H54 (cell line): ENCODE results near the gene CDK11A.
"Not testable (repeated sequence)": the region's sequence is repeated elsewhere in the genome, so short reads cannot be mapped to it uniquely, and the experiment has no call there.

Experiments
- DNase-seq: peaks from one replicate; pipeline ENCODE4 v3.0.0; 2011; ENCODE audit warnings: low spot score, mixed read lengths; ENCODE audit not compliant: insufficient read length
- FAIRE-seq: peaks from 3 replicates; lab custom pipeline; 2011; peaks lifted over from hg19 to GRCh38; lab: Jason Lieb, UNC
- POLR2A ChIP-seq: IDR thresholded peaks from 2 replicates; pipeline ENCODE4 v1.6.1; 2011; ENCODE audit warnings: low read depth, mild to moderate bottlenecking, low read length

Gene CDK11A

GRCh38 chr1:1758692-1759455 is 34.7 kb upstream of the CDK11A start:
- FAIRE-seq (no peak), DNase-seq (no peak)
- TF ChIP-seq POLR2A, result no peak

DNA sequence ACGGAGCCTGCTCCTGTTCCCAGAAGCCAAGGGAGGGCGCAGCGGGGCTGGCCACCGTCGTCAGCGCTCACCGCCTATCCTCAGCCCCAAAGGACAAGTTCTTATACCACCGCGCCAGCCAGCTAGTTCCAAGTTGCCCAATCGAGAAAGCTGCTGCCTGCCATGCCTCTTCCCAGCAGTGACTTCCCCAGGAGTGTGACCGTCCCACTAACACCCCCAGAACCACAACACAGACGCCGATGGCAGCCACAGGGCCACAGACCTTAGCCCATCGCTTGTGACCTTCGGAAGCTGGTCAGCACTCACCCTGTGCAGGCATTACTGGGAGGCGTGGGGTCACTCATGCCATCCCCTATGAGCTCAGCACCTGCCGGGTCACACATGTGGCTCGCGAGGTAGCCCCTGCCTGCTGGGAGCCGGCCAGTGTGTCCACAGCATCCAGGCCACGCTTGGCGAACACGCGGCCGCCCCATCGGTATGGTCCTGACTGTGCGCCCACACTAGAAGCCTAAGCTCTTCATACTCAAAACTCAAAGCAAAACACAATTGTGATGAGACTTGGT is 34.0 kb upstream of the CDK11A start:
- TF ChIP-seq POLR2A, result no peak
- DNase-seq, result no peak
- no peak for FAIRE-seq

DNA sequence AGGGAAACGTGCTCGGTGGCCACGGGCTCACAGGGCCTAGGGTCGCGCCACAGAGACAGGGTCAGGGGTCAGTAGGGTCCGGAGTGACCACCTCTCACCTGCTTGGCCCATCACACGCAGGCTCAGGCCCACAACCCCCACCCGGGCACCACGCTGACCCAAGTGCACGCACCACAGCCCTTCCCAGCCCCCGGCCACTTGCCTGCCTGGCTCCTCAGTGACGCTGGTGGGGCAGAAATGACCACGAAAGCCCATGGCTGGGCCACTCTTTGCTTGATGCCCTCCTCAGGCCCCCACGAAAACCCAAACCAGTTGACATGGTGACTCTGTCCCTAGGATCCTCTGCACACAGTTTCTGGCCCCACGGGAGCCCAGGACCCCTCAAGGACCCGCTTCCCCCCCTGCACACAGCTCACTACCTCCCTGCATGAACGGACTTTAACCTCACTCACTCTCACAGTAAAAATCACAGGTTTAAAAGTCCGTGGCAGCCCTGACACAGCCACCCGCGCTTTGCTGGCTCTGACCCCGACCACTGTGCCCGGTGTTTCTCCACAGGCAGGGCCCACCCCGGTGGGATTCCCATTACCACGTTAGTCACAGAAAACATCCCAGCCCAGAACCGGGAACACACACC is 33.4 kb upstream of the CDK11A start:
- TF ChIP-seq POLR2A, result no peak
- FAIRE-seq (no peak), DNase-seq (no peak)

DNA sequence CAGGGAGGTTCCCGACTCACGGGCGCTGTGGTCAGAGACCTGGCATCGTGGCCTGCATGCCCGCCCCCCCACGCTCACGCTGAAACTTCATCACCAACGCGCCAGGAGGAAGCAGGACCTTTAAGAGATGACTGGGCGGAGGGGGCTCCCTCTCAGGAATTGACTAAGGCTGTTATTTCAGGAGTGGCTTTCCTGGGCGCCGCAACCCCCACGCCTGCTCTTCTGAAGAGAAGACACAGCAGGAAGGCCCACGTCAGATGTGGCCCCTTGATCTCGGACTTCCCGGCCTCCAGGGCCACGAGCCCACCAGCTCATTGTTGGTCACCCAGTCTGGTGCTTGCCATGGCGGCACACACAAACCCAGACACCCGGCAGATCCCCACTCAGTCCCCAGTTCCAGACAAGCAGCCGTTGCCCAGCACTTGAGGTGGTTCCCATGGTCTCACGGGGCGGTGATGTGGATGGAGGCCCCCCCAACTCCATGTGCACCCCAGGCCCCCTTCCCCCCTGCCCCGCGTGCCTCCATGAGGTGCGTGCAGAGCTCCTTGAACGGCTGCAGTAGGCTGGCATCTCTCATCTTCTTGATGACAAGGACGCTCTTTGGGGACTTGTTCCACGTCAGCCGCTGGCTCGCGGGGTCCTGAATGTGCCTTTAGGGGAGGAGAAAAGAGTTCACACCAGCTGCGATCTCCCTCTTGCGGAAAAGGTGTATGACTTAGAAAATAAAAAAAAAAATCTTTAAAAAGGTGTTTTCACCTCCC is 32.7 kb upstream of the CDK11A start:
- FAIRE-seq (no peak), DNase-seq (no peak)
- no peak for TF ChIP-seq POLR2A

DNA sequence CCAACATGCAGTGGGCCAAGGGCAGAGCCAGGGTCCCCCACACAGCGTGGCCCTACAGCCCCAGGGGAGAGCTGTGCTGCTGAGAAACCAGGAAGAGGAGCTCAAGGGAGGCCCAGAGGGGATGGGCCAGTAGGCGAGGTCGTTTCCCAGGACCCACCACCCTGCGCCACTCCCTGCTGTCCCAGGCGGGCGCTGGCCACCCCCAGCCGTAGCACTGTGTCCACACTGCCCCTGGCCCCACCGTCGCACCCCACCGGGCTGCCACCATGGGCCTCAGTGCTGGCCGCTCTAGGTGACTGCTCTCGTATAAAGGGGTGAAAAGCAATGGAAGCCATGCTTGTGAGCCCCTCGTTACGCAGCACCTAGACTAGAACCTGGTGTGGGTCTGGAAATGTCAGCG is 31.7 kb upstream of the CDK11A start:
- no peak for FAIRE-seq
- DNase-seq, result no peak
- TF ChIP-seq POLR2A, result no peak

- no peak for FAIRE-seq
- TF ChIP-seq POLR2A, result no peak
Measured at GRCh38 chr1:1755426-1755825, 31.3 kb upstream of the CDK11A start.

GRCh38 chr1:1754051-1754815 is 30.1 kb upstream of the CDK11A start:
- TF ChIP-seq POLR2A, result no peak
- no peak for FAIRE-seq
- no peak for DNase-seq

More at GRCh38 chr1:1755426-1755825, 31.3 kb upstream of the CDK11A start:
- DNase-seq, result no peak

DNA sequence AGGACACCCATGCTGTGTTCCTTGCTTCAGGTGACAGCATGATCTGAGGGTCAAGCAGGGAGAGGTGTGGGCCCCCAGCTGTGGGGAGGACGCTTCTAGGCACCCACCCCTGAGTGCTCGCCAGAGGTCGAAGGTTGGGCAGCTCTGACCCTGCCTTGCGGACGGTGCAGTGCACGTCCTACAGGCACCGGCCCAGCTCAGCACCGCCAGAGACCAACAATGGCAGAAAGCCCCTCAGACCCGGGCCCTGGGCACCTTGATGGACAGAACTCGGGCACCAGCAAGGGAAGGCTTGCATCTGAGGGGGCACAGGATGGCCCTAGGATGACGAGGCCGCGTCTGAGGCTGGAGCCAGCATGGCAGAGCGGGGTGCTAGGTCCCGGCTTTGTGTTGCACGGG is 29.4 kb upstream of the CDK11A start:
- FAIRE-seq (no peak), DNase-seq (no peak)
- no peak for TF ChIP-seq POLR2A

DNA sequence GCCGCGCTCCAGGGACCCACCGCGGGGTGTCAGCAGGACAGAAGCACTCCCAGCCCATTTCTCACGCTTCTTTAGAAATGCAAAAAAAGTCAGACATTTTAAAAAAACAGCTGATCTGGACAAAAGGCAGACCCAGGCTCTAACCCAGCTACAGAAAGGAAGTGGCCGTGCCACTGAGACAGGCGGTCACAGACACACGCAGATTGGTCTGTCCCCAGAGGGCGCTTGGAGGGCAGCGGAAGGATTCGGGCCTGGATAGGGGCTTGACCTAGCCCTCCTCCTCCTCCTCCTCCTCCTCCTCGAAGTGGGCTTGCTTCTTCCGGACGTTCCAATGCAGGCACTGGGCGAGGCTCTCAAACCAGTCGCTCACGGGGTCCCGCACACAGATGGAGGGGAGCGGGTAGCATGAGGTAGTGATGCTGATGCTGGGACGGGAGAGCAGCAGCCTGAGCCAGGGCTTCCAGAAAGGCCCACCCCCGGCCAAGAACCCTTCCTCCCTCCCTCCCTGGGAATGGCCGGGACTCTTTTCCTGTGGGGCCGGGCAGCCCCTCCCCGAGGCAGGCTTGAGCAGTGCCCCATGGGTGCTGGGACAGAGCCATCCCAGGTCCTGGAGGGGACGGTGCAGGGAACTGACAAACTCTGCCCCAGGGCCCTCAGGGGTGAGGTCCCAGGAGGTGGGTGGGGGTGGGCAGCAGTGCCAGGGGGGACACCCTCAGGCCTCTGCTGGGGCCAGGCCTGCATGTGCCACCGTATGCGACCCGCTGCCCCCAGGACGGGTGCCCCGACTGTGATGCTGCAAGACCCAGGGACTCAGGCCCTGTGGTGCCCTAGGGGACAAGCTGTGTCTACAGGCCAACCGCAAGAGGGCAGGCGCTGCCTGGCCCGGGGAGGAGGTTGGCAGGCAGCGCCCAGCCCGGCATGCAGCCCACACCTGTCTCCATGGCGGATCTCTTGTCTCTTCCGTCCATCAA is 28.8 kb upstream of the CDK11A start:
- FAIRE-seq (no peak), DNase-seq (no peak)
- no peak for TF ChIP-seq POLR2A

GRCh38 chr1:1752190-1752589 is 28.0 kb upstream of the CDK11A start:
- no peak for FAIRE-seq
- no peak for TF ChIP-seq POLR2A
- no peak for DNase-seq

DNA sequence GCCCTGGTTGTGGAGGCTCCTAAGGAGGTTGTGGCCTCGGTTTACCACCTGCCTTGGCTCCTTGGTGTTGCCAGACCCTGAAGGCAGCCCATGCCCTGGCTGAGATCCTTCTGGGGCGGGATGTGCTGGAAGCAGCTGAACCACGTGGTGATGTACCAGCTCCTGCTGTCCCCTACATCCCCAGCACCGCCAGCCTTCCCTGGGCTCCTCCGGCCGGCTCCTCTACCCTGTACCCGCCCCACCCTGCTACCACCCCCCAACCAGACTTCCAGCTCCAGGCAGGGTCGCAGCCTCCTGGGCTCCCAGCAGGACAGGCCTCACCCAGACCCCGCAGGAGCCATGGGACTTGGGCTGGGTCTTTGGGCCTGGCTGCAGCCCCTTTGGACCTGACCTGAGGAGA is 25.8 kb upstream of the CDK11A start:
- not testable (repeated sequence) for FAIRE-seq, DNase-seq

DNA sequence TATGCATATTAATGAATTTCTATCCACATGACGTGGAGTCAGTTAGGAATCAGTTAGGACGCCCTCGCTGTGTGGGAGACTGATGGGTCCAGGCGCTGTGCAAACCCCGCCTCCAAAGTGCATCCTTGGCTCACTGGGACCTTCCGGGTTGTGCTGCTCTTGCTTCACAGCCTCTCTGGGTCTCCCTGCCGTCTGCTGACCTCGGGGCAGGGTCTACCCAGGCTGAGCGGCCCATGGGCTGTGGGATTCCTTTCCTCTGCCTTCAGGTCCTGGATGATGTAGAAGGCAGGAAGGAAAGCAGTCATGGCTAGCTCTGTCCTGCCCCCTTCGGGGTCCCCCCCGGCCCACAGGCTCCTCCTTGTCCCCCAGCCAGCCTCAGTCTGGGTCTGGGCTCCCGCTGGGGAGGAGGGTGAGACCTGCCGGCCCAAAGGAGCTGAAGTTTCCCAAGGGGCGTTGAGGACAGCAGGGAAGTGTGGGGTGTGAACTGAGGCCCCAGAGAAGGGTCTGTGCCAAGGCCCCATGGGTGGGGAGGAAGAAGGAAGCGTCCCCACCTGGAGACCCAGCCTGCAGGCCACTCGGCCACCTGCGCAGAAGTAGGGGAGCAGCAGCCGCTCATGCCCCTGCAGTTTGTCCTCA is 24.6 kb upstream of the CDK11A start:
- FAIRE-seq (no peak), DNase-seq (no peak)
- TF ChIP-seq POLR2A, result no peak

DNA sequence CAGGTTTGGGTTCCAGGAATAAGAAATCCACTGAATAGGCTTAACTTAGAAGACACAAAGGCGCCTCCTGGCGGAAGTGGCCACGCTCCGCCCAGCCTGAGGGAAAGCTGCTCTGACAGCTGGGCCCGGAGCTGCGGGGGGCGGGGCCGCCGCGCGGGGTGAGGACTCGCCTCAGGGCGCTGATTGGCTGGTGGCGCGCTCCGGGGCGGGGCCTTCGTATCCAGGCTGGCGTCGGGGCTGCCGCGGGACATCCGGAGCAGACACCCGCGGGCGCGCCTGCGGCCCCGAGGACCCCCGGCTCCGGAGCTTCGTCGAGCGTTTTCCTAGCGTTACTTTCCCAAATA is 22.4 kb upstream of the CDK11A start:
- DNase-seq, result not testable (repeated sequence)
- FAIRE-seq, result peak; percentile 36

DNA sequence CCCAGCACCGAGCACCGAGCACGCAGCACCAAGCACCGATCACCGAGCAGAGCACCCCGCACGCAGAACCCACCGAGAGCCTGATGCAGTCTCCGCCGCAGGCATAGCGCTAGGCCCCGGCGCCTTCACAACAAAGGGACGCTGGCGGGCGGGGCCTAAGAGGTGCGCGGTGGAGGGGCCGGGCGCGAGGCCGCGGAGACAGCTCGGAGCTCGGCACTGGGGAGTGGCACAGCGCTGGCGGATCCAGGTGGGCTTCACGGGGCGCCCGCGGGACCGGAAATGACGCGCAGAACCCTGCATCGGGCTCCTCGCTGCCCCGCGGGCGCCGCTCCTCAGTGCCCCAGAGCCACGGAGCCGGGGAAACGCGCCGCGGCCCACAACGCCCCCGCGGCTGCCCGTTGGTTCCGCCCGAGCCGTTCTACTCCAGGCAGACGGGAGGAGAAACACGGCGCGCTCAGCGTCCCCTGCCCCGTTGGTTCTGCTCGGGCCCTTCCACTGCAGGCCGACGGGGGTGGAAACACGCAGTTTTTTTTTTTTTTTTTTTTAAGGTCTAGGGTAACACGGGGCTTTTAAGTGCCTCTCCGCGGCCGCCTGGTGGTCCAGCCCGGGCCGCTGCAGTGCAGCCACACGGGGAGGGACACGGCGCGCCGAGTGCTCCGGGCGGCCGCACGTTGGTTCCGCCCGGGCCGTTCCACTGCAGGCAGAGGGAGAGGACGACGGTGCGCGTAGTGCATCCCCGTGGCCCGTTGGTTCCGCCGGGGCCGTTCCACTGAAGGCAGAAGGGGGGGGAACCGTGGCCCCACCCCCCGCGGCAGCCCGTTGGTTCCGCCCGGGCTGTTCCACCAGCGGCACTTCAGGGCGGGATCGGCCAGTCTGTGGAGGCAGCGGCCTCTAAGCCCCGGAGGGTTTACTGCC is 21.8 kb upstream of the CDK11A start:
- FAIRE-seq, DNase-seq: not testable (repeated sequence)

DNA sequence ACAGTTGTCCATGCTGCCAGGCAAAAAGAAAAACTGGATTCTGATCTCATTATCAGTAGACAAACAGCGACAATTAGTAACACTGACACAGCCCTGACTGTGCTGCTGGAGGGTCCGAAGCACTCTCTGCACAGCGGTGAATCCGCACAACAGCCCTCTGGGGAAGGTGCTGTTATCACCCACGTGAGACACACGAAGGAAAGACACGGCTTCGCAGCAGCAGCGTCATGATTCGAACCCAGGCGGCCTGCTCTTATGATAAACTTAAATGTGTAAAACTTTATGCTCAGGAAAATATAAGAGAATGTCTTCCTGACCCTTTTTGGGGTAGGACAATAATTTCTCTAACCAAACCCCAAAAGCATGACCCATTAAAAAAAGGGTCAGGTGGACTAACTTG is 18.4 kb upstream of the CDK11A start:
- not testable (repeated sequence) for DNase-seq, FAIRE-seq

DNA sequence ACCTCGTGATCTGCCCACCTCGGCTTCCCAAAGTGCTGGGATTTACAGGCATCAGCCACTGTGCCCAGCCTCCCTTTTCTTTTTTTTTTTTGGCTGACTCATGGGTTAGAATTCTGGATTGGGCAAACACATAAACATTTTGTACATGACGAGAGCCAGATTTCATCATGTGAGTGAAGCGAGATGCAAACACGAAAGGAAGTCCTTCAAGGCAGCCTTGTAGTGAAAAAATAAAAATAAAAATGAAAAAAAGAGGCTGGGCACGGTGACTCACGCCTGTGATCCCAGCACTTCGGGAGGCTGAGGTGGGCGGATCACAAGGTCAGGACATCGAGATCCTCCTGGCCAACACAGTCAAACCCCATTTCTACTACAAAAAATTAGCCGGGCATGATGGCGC is 16.9 kb upstream of the CDK11A start:
- not testable (repeated sequence) for FAIRE-seq
- DNase-seq, result peak; percentile 51
